GM23338 (cell line): ENCODE data around the gene RSRC2. TPM values are rescaled to one million over a fixed set of nuclear protein-coding genes. Genes with fewer than 3 reads are reported as not detected.

Experiments
- ATAC-seq: fragments of 200-7000 bp; cut with Tn5 transposase; 3 replicates; pipeline ENCODE4 v1.9.1; 2020
- DNase-seq: peaks from one replicate; pipeline ENCODE4 v3.0.0-alpha.2; 2015; ENCODE audit warnings: low spot score
- H2AFZ ChIP-seq: fragments of 200-600 bp; sonication (generic); 2 replicates; pipeline ENCODE4 v1.8.0; 2016; ENCODE audit warnings: antibody characterized with exemption, mild to moderate bottlenecking, moderate library complexity
- H3F3A ChIP-seq: fragments of 200-600 bp; sonication (generic); replicated peaks from 2 replicates; pipeline ENCODE4 v1.8.0; 2017; ENCODE audit warnings: antibody characterized with exemption, mixed run types, low read depth
- H3K27ac ChIP-seq: fragments of 200-600 bp; sonication (generic); 2 replicates; pipeline ENCODE4 v1.6.1; 2016; ENCODE audit warnings: low read depth
- H3K27me3 ChIP-seq: fragments of 200-600 bp; sonication (generic); 2 replicates; pipeline ENCODE4 v1.8.0; 2016; ENCODE audit warnings: mild to moderate bottlenecking, mixed run types, moderate library complexity; ENCODE audit not compliant: insufficient read depth
- H3K36me3 ChIP-seq: fragments of 200-600 bp; sonication (generic); 2 replicates; pipeline ENCODE4 v1.8.0; 2016; ENCODE audit warnings: mild to moderate bottlenecking; ENCODE audit not compliant: insufficient read depth
- H3K4me1 ChIP-seq: fragments of 200-600 bp; sonication (generic); 2 replicates; pipeline ENCODE4 v1.8.0; 2016; ENCODE audit warnings: mild to moderate bottlenecking, moderate library complexity; ENCODE audit not compliant: insufficient read depth
- H3K4me2 ChIP-seq: fragments of 200-600 bp; sonication (generic); 2 replicates; pipeline ENCODE4 v1.7.1; 2017; ENCODE audit warnings: mixed run types
- H3K4me3 ChIP-seq: fragments of 200-600 bp; sonication (generic); 2 replicates; pipeline ENCODE4 v1.6.1; 2016; ENCODE audit warnings: mixed run types
- H3K79me2 ChIP-seq: fragments of 200-600 bp; sonication (generic); replicated peaks from 2 replicates; pipeline ENCODE4 v1.8.0; 2017; ENCODE audit warnings: mild to moderate bottlenecking; ENCODE audit not compliant: insufficient read depth
- H3K9me2 ChIP-seq: fragments of 200-600 bp; sonication (generic); 2 replicates; pipeline ENCODE4 v1.8.0; 2017; ENCODE audit not compliant: insufficient read depth
- H4K20me1 ChIP-seq: fragments of 200-600 bp; sonication (generic); replicated peaks from 2 replicates; pipeline ENCODE4 v1.8.0; 2017; ENCODE audit warnings: mild to moderate bottlenecking; ENCODE audit not compliant: insufficient read depth
- H3K27ac Mint-ChIP-seq: 2 replicates; pipeline ENCODE4 v1.8.0; 2020; ENCODE audit warnings: inconsistent platforms, mild to moderate bottlenecking, moderate library complexity, mixed read lengths
- H3K27me3 Mint-ChIP-seq: 3 replicates; pipeline ENCODE4 v1.8.0; 2022; ENCODE audit warnings: low read depth, mild to moderate bottlenecking, moderate library complexity, mixed read lengths, inconsistent platforms; ENCODE audit not compliant: insufficient read depth, poor library complexity
- H3K36me3 Mint-ChIP-seq: 3 replicates; pipeline ENCODE4 v1.8.0; 2021; ENCODE audit warnings: low read depth, mild to moderate bottlenecking, inconsistent platforms, moderate library complexity, mixed read lengths
- H3K4me1 Mint-ChIP-seq: 3 replicates; pipeline ENCODE4 v1.8.0; 2020; ENCODE audit warnings: mild to moderate bottlenecking, inconsistent platforms, mixed read lengths
- H3K4me3 Mint-ChIP-seq: 3 replicates; pipeline ENCODE4 v1.8.0; 2021; ENCODE audit warnings: moderate library complexity, mild to moderate bottlenecking, inconsistent platforms, mixed read lengths
- H3K9me3 Mint-ChIP-seq: 3 replicates; pipeline ENCODE4 v1.8.0; 2020; ENCODE audit warnings: moderate library complexity, mild to moderate bottlenecking, inconsistent platforms, mixed read lengths
- CREB1 ChIP-seq: fragments of 250-450 bp; sonication (Bioruptor Pico); IDR thresholded peaks from 2 replicates; pipeline ENCODE4 v1.5.0; 2020; ENCODE audit warnings: low read depth, mild to moderate bottlenecking, moderate library complexity
- CTCF ChIP-seq, 2 experiments: fragments of 200-600 bp in 1 of 2; sonication (generic) in 1 of 2; conservative IDR thresholded peaks; 2 replicates each; pipeline versions ENCODE4 v1.5.1 to v1.6.1; 2016 to 2017; ENCODE audit warnings: antibody characterized with exemption in 2 of 2, low read depth in 2 of 2, mild to moderate bottlenecking in 2 of 2, moderate library complexity in 1 of 2
- ETS1 ChIP-seq: IDR thresholded peaks from 2 replicates; pipeline ENCODE4 v1.6.1; 2016; ENCODE audit warnings: antibody characterized with exemption
- EZH2 ChIP-seq: fragments of 200-600 bp; sonication (generic); IDR thresholded peaks from one replicate; pipeline ENCODE4 v1.8.0; 2017; ENCODE audit warnings: antibody characterized with exemption, mild to moderate bottlenecking, low read depth; ENCODE audit not compliant: unreplicated experiment
- EZH2phosphoT487 ChIP-seq: fragments of 200-600 bp; sonication (generic); IDR thresholded peaks from one replicate; pipeline ENCODE4 v1.8.1; 2018; ENCODE audit warnings: antibody characterized with exemption; ENCODE audit not compliant: unreplicated experiment
- JUNB ChIP-seq: IDR thresholded peaks from one replicate; pipeline ENCODE4 v1.6.1; 2016; ENCODE audit warnings: antibody characterized with exemption; ENCODE audit not compliant: unreplicated experiment
- NANOG ChIP-seq: IDR thresholded peaks from 2 replicates; pipeline ENCODE4 v1.6.1; 2016; ENCODE audit warnings: antibody characterized with exemption, borderline replicate concordance
- REST ChIP-seq: IDR thresholded peaks from one replicate; pipeline ENCODE4 v1.6.1; 2018; ENCODE audit warnings: antibody characterized with exemption; ENCODE audit not compliant: unreplicated experiment
- STAT1 ChIP-seq: IDR thresholded peaks from one replicate; pipeline ENCODE4 v1.6.1; 2016; ENCODE audit warnings: antibody characterized with exemption; ENCODE audit not compliant: unreplicated experiment
- ZNF114 ChIP-seq: fragments of 250-450 bp; sonication (Bioruptor Pico); IDR thresholded peaks from 2 replicates; pipeline ENCODE4 v1.5.0; 2020; ENCODE audit warnings: mild to moderate bottlenecking, moderate library complexity
- ZNF331 ChIP-seq: fragments of 250-450 bp; sonication (Bioruptor Pico); IDR thresholded peaks from 2 replicates; pipeline ENCODE4 v1.5.0; 2020; ENCODE audit warnings: low read depth, mild to moderate bottlenecking, moderate library complexity
- ZNF462 ChIP-seq: fragments of 250-450 bp; sonication (Bioruptor Pico); IDR thresholded peaks from 2 replicates; pipeline ENCODE4 v1.5.0; 2020; ENCODE audit warnings: mild to moderate bottlenecking, moderate library complexity
- polyA plus RNA-seq: library from polyadenylated mRNA; unstranded; fragments of >200 nt; fragmentation: Nextera tagmentation; extraction: Ambion mirVana; gene quantifications from 2 replicates; pipeline ENCODE4 v1.2.1, GENCODE V29; 2016
- total RNA-seq: library from RNA; depleted of rRNA; stranded (reverse); fragments of >200 nt; shearing (Covaris generic); gene quantifications from 2 replicates; pipeline ENCODE4 v1.2.3, GENCODE V29; 2014

The RSRC2 gene
- total and polyA plus RNA-seq, 2 experiments from 2014 or later = 76.3 to 184 TPM

GRCh38 chr12:122459211-122459610, 67.5 kb downstream of the RSRC2 start:
- Histone ChIP-seq H3K4me3 (no peak overlapping the region), H3K4me2 (no peak overlapping the region), H3K4me1 (no peaks in the 10 kb centered on the region), H4K20me1 (no peaks in the 10 kb centered on the region), H3K79me2 (no peaks in the 10 kb centered on the region), H3K27me3 (no peaks in the 10 kb centered on the region), H3K36me3 (no peaks in the 10 kb centered on the region), H3K27ac (no peak overlapping the region), H3K9me2 (no peaks in the 10 kb centered on the region), H2AFZ (no peak overlapping the region), H3F3A (no peaks in the 10 kb centered on the region)
- H3K36me3 Mint-ChIP-seq = no peaks in the 10 kb centered on the region
- H3K27me3 Mint-ChIP-seq = peaks cover 5% of the 10 kb centered on the region
- ATAC-seq (no peak), DNase-seq (no peak)
- no peak overlapping the region for H3K4me3 Mint-ChIP-seq
- no peaks in the 10 kb centered on the region for H3K4me1 Mint-ChIP-seq
- H3K9me3 Mint-ChIP-seq = no peaks in the 10 kb centered on the region
- H3K27ac Mint-ChIP-seq = no peak overlapping the region
- no peak for TF ChIP-seq CREB1 (CRISPR knock-in tag)
- TF ChIP-seq NANOG = no peak
- no peak for TF ChIP-seq CTCF (conservative IDR thresholded peaks at IDR 0.05; ENCODE audit: low read depth in 2 of 2)
- TF ChIP-seq REST = no peak
- no peak for TF ChIP-seq ZNF331 (CRISPR knock-in tag)
- no peak for TF ChIP-seq ETS1
- TF ChIP-seq EZH2 = no peak
- no peak for TF ChIP-seq STAT1
- TF ChIP-seq JUNB = no peak
- TF ChIP-seq ZNF462 (CRISPR knock-in tag) = no peak
- no peak for TF ChIP-seq ZNF114 (CRISPR knock-in tag)
- no peak for TF ChIP-seq EZH2phosphoT487
